GM19239 (cell line): ENCODE data around the gene TIAM2.

ENCODE experiments used
- DNase-seq: peaks from one replicate; pipeline ENCODE4 v3.0.0; 2011; ENCODE audit warnings: low spot score; ENCODE audit not compliant: insufficient read length
- FAIRE-seq: peaks from 2 replicates; lab custom pipeline; 2011; peaks lifted over from hg19 to GRCh38; lab: Jason Lieb, UNC

TIAM2 gene

DNA sequence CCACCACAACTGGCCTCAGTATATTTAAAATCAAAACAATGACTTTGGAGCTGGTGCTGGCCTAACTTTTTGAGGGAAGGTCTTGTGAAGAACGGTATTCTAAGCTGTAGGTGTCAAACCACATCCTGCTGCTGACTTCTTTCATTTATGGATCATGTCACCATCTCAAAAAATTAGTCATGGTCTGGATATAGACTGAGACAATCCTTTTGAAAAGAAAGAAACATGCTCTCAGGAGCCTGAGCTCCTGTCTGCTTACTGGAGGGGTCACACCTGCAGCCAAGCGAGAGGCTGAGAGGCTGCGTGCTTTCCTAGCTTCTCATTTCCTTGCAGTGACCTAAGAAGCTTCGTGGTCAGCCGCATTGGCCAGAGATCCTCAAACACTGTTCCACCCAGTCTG lies 55.2 kb downstream of the TIAM2 start:
- DNase-seq (no peak), FAIRE-seq (peak; percentile 68)

GRCh38 chr6:155054491-155055250 lies 59.6 kb downstream of the TIAM2 start:
- no peak for FAIRE-seq
- no peak for DNase-seq

DNA sequence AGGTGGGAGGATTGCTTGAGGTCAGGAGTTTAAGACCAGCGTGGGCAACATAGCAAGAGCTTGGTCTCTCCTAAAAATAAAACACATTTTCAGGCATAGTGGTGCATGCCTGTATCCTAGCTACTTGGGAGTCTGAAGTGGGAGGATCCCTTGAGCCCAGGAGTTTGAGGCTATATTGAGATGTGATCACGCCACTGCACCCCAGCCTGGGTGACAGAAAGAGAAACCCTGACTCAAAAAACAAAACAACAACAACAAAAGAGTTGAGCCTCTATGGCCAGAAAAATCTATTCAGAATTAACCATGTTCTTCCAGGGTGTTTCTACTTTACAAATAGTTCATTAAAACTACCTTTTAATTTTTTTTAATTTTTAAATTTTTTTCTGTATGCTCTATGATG lies 60.6 kb downstream of the TIAM2 start:
- FAIRE-seq, result no peak
- no peak for DNase-seq

DNA sequence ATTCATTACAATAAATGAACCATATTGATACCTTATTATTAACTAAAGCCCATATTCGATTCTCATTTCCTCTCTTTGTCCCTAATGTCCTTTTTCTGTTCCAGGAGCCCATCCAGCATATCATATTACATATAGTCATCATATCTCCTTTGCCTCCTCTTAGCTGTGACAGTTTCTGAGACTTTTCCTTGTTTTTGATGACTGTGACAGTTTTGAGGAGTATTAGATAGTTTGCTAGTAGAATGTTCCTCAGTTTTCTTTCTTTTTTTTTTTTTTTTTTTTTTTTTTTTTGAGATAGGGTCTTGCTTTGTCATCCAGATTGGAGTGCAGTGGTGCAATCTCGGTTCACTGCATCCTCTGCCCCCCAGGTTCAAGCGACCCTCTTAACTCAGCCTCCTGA lies 61.6 kb downstream of the TIAM2 start:
- FAIRE-seq, result no peak

GRCh38 chr6:155061381-155061780 lies 66.3 kb downstream of the TIAM2 start:
- FAIRE-seq, result no peak

More for the DNA sequence above, 61.6 kb downstream of the TIAM2 start:
- DNase-seq, result no peak

DNA sequence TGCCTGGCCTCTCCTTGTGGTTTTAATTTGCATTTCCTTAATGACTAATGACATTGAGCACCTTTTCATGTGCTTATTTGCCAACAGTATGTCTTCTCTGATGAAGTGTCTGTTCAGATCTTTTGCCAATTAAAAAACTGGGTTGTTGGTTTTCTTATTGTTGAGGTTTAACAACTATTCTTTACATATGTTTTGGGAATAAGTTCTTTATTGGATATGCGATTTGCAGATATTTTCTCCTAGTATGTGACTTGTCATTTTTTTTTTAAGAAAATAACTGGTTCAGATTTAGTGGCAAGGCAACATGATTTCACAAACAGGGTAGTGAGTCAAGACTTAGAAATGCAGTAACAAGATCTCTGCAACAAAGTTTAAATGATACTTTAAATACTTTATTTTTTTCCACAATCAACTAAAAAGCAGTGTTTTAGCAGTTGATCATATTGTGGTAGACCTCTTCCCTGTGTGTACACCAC lies 67.8 kb downstream of the TIAM2 start:
- DNase-seq, result no peak

More at GRCh38 chr6:155061381-155061780, 66.3 kb downstream of the TIAM2 start:
- DNase-seq, result no peak

DNA sequence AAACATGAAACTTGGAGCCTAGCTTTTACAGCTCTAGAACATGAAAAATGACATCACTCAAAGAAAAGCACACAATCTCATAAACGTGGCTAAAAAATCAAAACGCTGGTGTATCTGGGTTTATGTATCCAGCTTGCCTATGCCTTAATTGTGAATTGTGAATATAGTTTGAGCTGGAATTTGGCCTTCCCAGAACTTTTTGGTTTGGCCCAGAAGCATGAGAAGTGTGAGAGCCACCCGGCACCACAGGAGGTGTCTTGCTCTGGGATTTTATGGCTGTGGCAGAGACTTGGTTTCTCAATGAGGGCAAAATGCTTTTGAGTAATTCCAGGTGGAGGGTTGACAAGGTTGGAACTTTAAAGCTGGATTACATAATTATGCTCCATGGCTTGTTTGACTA lies 69.2 kb downstream of the TIAM2 start:
- FAIRE-seq (no peak), DNase-seq (no peak)

More for the DNA sequence above, 67.8 kb downstream of the TIAM2 start:
- FAIRE-seq, result no peak

DNA sequence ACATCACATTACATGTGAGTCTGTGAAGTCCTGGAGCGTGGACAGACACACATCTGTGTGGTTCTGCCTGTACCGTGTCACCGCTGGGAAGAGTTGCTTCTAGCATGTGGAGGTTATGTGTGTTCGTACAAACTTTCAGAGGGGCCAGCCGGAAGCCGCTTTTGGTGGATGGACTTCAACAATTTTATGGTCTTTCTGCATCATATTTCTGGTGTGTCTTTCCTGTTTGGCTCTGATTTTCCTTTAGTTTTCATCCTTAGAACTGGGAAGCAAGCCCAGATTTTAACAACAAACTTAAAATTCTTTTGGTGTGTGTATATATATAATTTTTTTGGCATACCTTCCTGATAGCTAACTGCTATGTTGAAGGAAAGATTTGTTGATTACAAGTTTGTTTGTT lies 71.2 kb downstream of the TIAM2 start:
- FAIRE-seq, result no peak
- no peak for DNase-seq

GRCh38 chr6:155066921-155067680 lies 72.0 kb downstream of the TIAM2 start:
- no peak for FAIRE-seq
- no peak for DNase-seq

DNA sequence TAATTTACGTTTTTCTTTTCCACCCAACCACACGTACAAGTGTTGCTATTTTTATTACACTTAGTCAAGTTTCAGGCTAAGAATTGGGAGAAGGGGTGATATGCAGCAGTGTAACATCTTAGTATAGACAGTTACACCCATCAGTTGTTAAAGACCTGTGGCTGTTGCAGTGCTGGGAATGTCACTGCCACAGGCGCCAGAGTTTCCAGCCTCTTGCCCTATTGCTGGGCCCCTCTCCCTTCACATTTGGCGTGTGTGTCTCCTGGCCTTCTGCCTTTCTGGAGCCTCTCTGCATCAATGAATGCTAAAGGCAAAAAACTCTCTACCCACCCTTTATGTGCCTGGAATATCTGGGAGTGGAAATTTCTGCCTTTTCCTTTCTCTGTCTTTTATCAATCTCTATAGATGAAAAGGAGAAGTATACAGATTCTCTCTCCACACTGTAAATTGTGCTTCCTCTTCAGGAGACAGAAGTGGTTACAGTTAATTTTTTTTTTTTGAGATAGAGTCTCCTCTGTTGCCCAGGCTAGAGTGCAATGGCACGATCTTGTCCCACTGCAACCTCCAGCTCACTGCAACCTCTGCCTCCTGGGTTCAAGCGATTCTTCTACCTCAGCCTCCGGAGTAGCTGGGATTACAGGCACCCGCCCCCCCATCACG lies 73.0 kb downstream of the TIAM2 start:
- FAIRE-seq (no peak), DNase-seq (no peak)

- FAIRE-seq, result no peak
Measured at GRCh38 chr6:155069543-155069942, 74.4 kb downstream of the TIAM2 start.

DNA sequence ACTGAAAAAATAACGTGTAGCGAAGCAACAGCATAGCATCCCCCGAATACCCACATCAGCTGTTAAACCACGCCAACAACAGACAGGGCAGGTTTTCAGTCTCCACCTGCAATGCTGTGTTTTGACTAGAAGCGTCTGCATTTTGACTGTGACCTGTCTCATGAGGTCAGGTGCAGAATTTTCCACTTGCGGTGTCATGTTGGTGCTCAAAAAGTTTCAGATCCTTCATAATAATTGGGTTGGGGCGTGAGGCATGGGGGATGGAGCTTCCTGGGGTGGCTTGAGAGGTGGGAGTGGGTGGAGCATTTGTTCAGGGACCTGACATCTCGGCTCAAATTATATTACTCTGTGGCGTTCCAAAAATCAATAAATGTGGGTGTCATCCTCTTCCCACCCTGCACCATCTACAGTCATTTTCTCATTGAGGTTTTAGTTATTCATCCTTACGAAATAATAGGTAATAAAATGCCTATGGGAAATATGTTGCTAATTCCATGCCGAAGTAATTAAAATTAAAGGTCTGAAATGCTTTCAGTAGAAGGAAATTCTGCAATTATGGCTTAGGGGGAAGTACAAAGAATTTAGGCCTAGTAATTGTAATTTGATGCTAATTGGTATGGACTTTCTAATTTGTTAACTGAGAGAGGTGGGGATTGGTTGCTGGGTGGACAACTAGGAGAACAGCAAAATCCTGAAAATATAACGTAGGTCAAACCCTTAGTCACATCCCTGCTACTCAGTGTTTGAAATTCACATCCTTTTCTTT lies 81.0 kb downstream of the TIAM2 start:
- DNase-seq, result no peak
- FAIRE-seq, result no peak

More at GRCh38 chr6:155069543-155069942, 74.4 kb downstream of the TIAM2 start:
- DNase-seq, result no peak

GRCh38 chr6:155077331-155077730 lies 82.2 kb downstream of the TIAM2 start:
- DNase-seq (no peak), FAIRE-seq (no peak)

DNA sequence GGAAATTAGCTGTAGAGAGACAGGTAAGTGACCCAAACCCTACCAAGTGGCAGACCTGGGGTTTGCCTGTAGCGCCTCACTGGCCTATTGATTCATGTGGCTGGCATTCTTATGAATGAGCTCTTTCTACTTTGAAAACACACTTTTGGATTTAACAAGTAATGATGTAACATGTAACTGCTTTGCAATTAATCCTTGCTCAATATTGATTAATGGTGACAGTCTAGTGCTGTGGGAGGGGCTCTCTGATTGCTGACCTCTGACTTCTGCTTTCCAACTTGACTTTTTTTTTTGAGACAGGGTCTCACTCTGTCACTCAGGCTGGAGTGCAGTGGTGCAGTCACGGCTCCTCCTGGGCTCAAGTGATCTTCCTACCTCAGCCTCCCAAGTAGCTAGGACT lies 82.7 kb downstream of the TIAM2 start:
- no peak for DNase-seq
- no peak for FAIRE-seq

GRCh38 chr6:155078331-155078745 lies 83.2 kb downstream of the TIAM2 start:
- FAIRE-seq (no peak), DNase-seq (no peak)

DNA sequence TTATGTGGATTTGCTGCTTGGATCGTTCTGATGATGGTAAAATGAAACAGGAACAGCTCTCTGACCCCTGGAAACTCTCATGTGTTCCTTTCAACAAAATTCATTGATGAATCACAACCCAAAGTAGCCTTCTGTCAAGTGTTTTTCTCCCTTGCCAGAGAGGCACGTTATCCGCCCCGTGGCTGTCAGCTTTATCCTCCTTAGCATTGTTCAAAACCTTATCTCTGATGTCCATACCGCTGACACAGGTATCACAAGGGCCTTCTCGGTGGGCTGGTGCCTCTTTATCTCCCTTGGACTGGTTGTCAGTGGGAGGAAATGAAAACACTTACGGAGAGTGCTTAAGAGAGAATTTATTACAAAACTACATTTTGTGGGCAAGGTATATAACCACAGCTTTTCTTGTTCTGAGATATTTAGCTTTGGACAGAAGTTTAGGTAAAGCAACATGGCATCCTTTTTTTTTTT lies 84.9 kb downstream of the TIAM2 start:
- DNase-seq (no peak), FAIRE-seq (no peak)

- FAIRE-seq, result no peak
- DNase-seq, result no peak
Measured at GRCh38 chr6:155080881-155081845, 86.0 kb downstream of the TIAM2 start.

GRCh38 chr6:155084431-155085123 lies 89.5 kb downstream of the TIAM2 start:
- no peak for FAIRE-seq
- DNase-seq, result no peak
